OCI-LY7 (cell line): ENCODE data around the gene DPH7. TPM values are rescaled to one million over a fixed set of nuclear protein-coding genes. Genes with fewer than 3 reads are reported as not detected.
"Not testable (repeated sequence)": the region's sequence is repeated elsewhere in the genome, so short reads cannot be mapped to it uniquely, and the experiment has no call there.

ENCODE experiments used
- Bru-seq: library from RNA; stranded (reverse); fragments of 400-500 nt; gene quantifications from one replicate; lab custom pipeline; 2021; lab: Mats Ljungman, UMichigan
- BruChase-seq, 2 experiments: library from RNA; stranded (reverse); fragments of 400-500 nt; gene quantifications; one replicate each; lab custom pipeline; 2021; lab: Mats Ljungman, UMichigan
- BruUV-seq: library from RNA; stranded (reverse); fragments of 400-500 nt; replicated peaks from 2 replicates; lab custom pipeline; 2021; lab: Mats Ljungman, UMichigan
- CTCF ChIA-PET: fragments of 300-600 bp; sonication (Branson Sonifier 250); formaldehyde crosslinking; loops from one replicate; lab custom pipeline; 2022; ENCODE audit warnings: antibody characterized with exemption; ENCODE audit not compliant: unreplicated experiment; lab: Charles Lee
- POLR2A ChIA-PET: fragments of 300-600 bp; sonication (Branson Sonifier 250); formaldehyde crosslinking; loops from one replicate; lab custom pipeline; 2022; ENCODE audit warnings: antibody characterized with exemption; lab: Charles Lee
- DNase-seq: peaks from one replicate; pipeline ENCODE4 v3.0.0-alpha.2; 2015; ENCODE audit warnings: low spot score
- H2AFZ ChIP-seq: fragments of 200-600 bp; sonication (generic), shearing (Covaris generic); 2 replicates; pipeline ENCODE4 v1.6.1; 2014; ENCODE audit warnings: mild to moderate bottlenecking, antibody characterized with exemption, low read length, moderate library complexity
- H3K27ac ChIP-seq: fragments of 200-600 bp; sonication (generic); 2 replicates; pipeline ENCODE4 v1.5.1; 2014; ENCODE audit warnings: mixed run types, low read depth, mild to moderate bottlenecking, moderate library complexity, low read length, inconsistent platforms; ENCODE audit not compliant: poor library complexity, severe bottlenecking
- H3K36me3 ChIP-seq: fragments of 200-600 bp; sonication (generic); 2 replicates; pipeline ENCODE4 v1.6.1; 2014; ENCODE audit warnings: mild to moderate bottlenecking, antibody characterized with exemption, low read length, moderate library complexity, mixed read lengths; ENCODE audit not compliant: insufficient read depth
- H3K4me1 ChIP-seq: fragments of 200-600 bp; sonication (generic); 2 replicates; pipeline ENCODE4 v1.5.1; 2014; ENCODE audit warnings: mild to moderate bottlenecking, low read length; ENCODE audit not compliant: insufficient read depth, poor library complexity, severe bottlenecking
- H3K4me2 ChIP-seq: fragments of 200-600 bp; sonication (generic); 2 replicates; pipeline ENCODE4 v1.6.1; 2014; ENCODE audit warnings: mild to moderate bottlenecking, low read length
- H3K4me3 ChIP-seq: fragments of 200-600 bp; sonication (generic); 2 replicates; pipeline ENCODE4 v1.5.1; 2014; ENCODE audit warnings: mild to moderate bottlenecking, low read depth, low read length; ENCODE audit not compliant: poor library complexity, severe bottlenecking
- H3K79me2 ChIP-seq: fragments of 200-600 bp; sonication (generic); 2 replicates; pipeline ENCODE4 v1.6.1; 2016; ENCODE audit warnings: low read depth, mild to moderate bottlenecking, low read length, moderate library complexity, mixed read lengths; ENCODE audit not compliant: insufficient read depth
- H3K9me2 ChIP-seq: fragments of 200-600 bp; sonication (generic); 2 replicates; pipeline ENCODE4 v1.6.1; 2016; ENCODE audit warnings: mild to moderate bottlenecking, low read length, mixed read lengths; ENCODE audit not compliant: insufficient read depth
- H3K9me3 ChIP-seq: fragments of 200-600 bp; sonication (generic); 2 replicates; pipeline ENCODE4 v1.6.1; 2014; ENCODE audit warnings: mild to moderate bottlenecking, mixed run types, low read length, mixed read lengths
- H4K20me1 ChIP-seq: fragments of 200-600 bp; sonication (generic); 2 replicates; pipeline ENCODE4 v1.6.1; 2014; ENCODE audit warnings: mild to moderate bottlenecking, antibody characterized with exemption, low read length, moderate library complexity, mixed read lengths; ENCODE audit not compliant: insufficient read depth
- CTCF ChIP-seq: fragments of 200-600 bp; sonication (generic); conservative IDR thresholded peaks from 2 replicates; pipeline ENCODE4 v1.5.1; 2014; ENCODE audit warnings: mild to moderate bottlenecking, antibody characterized with exemption, low read length, moderate library complexity, mixed read lengths
- EZH2phosphoT487 ChIP-seq: fragments of 200-600 bp; sonication (generic); IDR thresholded peaks from 2 replicates; pipeline ENCODE4 v1.6.1; 2018; ENCODE audit warnings: low read depth, borderline replicate concordance, mild to moderate bottlenecking, mixed run types, antibody characterized with exemption, low read length, moderate library complexity, mixed read lengths
- intact Hi-C: fragments of 100-400 bp; cut with micrococcal nuclease; formaldehyde crosslinking; loops from one replicate; pipeline ENCODE4 v1.10.0; 2022; ENCODE audit not compliant: unreplicated experiment
- long read RNA-seq: library from polyadenylated mRNA; stranded (forward); transcript quantifications from one replicate; pipeline ENCODE4 v2.0.0, GENCODE V29; 2022
- total RNA-seq, 2 experiments: library from RNA; depleted of rRNA in 1 of 2; stranded (reverse); fragments of >200 nt in 1 of 2; shearing (Covaris generic) in 1 of 2; gene quantifications; 2 replicates each; pipeline ENCODE4 v1.2.3, GENCODE V29; 2014 to 2022

DPH7 gene
- total RNA-seq (2014; rRNA removed; shearing (Covaris generic)) (71.7 and 72.9 TPM in 2 replicates), total RNA-seq (2022) (88.2 and 95.6 TPM in 2 replicates), Bru-seq, nascent RNA (percentile 71 among the genes with signal in this experiment), BruChase-seq, experiment 1, labeled RNA remaining after a 6-hour chase (percentile 82 among the genes with signal in this experiment), BruChase-seq, experiment 2, labeled RNA remaining after a 2-hour chase (percentile 82 among the genes with signal in this experiment)
- long read RNA-seq, transcript DPH7-201 (9 exons, 1,847 nt) = major isoform, 7 of 167 reads
- long read RNA-seq, partial matches to known transcripts = 14 of 167 reads
- long read RNA-seq, other reads (novel, unspliced or antisense) = 144 of 167 reads

GRCh38 chr9:137578518-137579258 is at the start of gene DPH7:
Gene DPH7 (minus strand): TSS chr9:137578925. CDS start chr9:137578777, 148 bp downstream.
- Histone ChIP-seq H3K27ac (peak within 1 kb of the TSS; percentile 84), H3K9me2 (no peaks in the 10 kb centered on the region), H3K36me3 (peaks cover 70% of the 10 kb centered on the region), H4K20me1 (peaks cover 12% of the 10 kb centered on the region; the same call in 1 of the 2 replicates), H3K79me2 (peaks cover 46% of the 10 kb centered on the region), H3K4me2 (peak within 1 kb of the TSS; percentile 92), H2AFZ (peak within 1 kb of the TSS; percentile 63; the same call in 1 of the 2 replicates), H3K4me1 (peaks cover 40% of the 10 kb centered on the region), H3K4me3 (peak within 1 kb of the TSS; percentile 97), H3K9me3 (no peaks in the 10 kb centered on the region)
- intact Hi-C loops = loop anchor here (5.0 kb wide), 1 partner anchor 94 kb away; no protein-coding TSS in a partner anchor
- ChIA-PET CTCF (no interaction called here), POLR2A (interaction anchor here (0.6 to 1.1 kb wide), 3 partner anchors 9 to 170 kb away, joined by 3 to 5 read pairs (median 3); no protein-coding TSS in a partner anchor)
- no peak for TF ChIP-seq EZH2phosphoT487
- peak; percentile 89 for TF ChIP-seq CTCF
- DNase-seq = peak; percentile 94
- BruUV-seq = no TSS peak

- peaks cover 96% of the 10 kb centered on the region for H3K4me1 ChIP-seq
Observed at GRCh38 chr9:137627406-137627805, 48.7 kb upstream of the DPH7 start.

GRCh38 chr9:137626464-137626863 is 47.7 kb upstream of the DPH7 start:
- DNase-seq = no peak
- Histone ChIP-seq H3K36me3 (peaks cover 54% of the 10 kb centered on the region), H3K27ac (peak overlapping the region; percentile 77), H3K9me3 (no peaks in the 10 kb centered on the region), H3K79me2 (peaks cover 100% of the 10 kb centered on the region), H4K20me1 (no peaks in the 10 kb centered on the region), H3K4me2 (peak overlapping the region; percentile 33; the same call in 1 of the 2 replicates), H3K4me3 (no peak overlapping the region), H3K4me1 (peaks cover 95% of the 10 kb centered on the region), H3K9me2 (no peaks in the 10 kb centered on the region), H2AFZ (no peak overlapping the region)
- no peak for TF ChIP-seq CTCF
- TF ChIP-seq EZH2phosphoT487 = no peak
- CTCF ChIA-PET = interaction anchor here (0.6 kb wide), 1 partner anchor 21 kb away, joined by 3 read pairs; the partner anchor contains the start of gene ARRDC1
- POLR2A ChIA-PET = interaction anchor here (0.6 to 0.7 kb wide), 3 partner anchors 63 to 1182 kb away, joined by 3 to 4 read pairs (median 4); no protein-coding TSS in a partner anchor
- intact Hi-C loops = no loop called here
- BruUV-seq = no TSS peak

More at GRCh38 chr9:137627406-137627805, 48.7 kb upstream of the DPH7 start:
- H4K20me1 ChIP-seq, H3K9me2 ChIP-seq, H2AFZ ChIP-seq, H3K9me3 ChIP-seq, BruUV-seq, DNase-seq, CTCF ChIA-PET, intact Hi-C loops: not testable (repeated sequence)
- peak overlapping the region; percentile 66 for H3K27ac ChIP-seq
- H3K36me3 ChIP-seq = peaks cover 47% of the 10 kb centered on the region
- POLR2A ChIA-PET = interaction anchor here (0.6 to 1.6 kb wide), 4 partner anchors 8 to 1248 kb away, joined by 3 to 7 read pairs (median 3); partner anchors contain the start of gene EHMT1
- H3K4me2 ChIP-seq = peak overlapping the region; percentile 77
- peaks cover 100% of the 10 kb centered on the region for H3K79me2 ChIP-seq
- H3K4me3 ChIP-seq = peak overlapping the region; percentile 31

- POLR2A ChIA-PET = interaction anchor here (0.6 to 2.1 kb wide), 3 partner anchors 44 to 70 kb away, joined by 3 to 10 read pairs (median 3); no protein-coding TSS in a partner anchor
- CTCF ChIA-PET, H3K9me2 ChIP-seq, H2AFZ ChIP-seq, H3K9me3 ChIP-seq, BruUV-seq, intact Hi-C loops, H3K4me3 ChIP-seq, DNase-seq: not testable (repeated sequence)
- Histone ChIP-seq H4K20me1 (peaks cover 10% of the 10 kb centered on the region; the same call in 1 of the 2 replicates), H3K4me1 (peaks cover 72% of the 10 kb centered on the region), H3K27ac (peak overlapping the region; percentile 19), H3K79me2 (peaks cover 93% of the 10 kb centered on the region), H3K36me3 (peaks cover 60% of the 10 kb centered on the region), H3K4me2 (peak overlapping the region; percentile 40)
Observed at GRCh38 chr9:137622211-137622610, 43.5 kb upstream of the DPH7 start.
